Measurements from ENCODE around the gene PDGFB. TPM values are rescaled to one million over a fixed set of nuclear protein-coding genes. Genes with fewer than 3 reads are reported as not detected.

PDGFB gene
- total and polyA plus RNA-seq, 9 of the 15 experiments (the other 6 are each of a cell fraction or from before 2014, with no cell fraction given) = 0.07 to 4.0 (median 0.48) TPM; not detected in 1

DNA sequence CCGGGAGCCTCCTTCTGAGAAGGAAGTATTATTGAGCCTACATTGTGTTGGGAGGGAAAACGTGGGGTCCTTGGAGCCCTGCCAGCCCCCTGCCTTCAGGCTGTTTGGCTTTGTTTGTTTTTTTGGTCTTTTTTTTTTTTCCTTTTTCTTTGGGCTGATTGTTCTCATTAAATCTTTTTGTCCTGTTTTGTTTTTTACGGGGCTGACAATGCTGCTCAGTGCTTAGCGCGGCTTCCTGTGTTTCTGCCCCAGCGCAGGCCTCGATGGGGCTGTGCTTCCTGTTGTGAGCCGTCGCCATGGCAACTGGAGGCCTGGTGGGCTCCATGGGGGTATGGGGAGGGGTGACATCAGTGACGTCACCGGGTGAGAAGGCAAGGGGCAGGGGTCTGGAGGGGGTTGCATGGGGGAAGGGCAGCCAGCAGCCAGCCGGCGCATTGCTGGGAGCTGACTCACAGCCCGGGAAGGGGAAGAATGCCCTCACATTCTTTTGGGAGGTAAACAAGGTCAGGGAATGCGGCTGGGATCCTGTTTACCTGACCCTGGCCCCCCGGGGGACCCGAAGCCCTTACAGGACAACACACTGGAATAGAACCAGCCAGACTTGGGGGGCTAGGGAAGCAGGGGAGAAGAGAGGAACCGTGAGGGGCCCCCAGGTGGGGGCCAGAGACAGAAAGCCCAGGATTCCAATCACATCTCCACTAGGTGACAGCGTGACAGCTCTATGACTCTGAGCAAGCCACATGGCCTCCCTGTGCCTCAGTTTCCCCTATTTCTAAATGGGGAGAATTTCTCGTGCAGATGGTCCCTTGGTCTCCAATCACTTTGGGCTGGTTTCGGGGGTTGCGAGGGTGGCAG is 70.1 kb downstream of the PDGFB start (continued):
- TF ChIP-seq EWSR1 (IDR thresholded peaks at IDR 0.05; ENCODE audit: borderline replicate concordance, low read depth, partially characterized antibody) (no peak), ZNF75A (CRISPR knock-in tag; IDR thresholded peaks at IDR 0.05) (no peak), BRCA1 (IDR thresholded peaks at IDR 0.05) (no peak), BRCA1 (CRISPR knock-in tag; IDR thresholded peaks at IDR 0.05) (no peak), TEAD1 (CRISPR knock-in tag; IDR thresholded peaks at IDR 0.05) (peak in 1 of 2 experiments; percentile 79; a peak in 1 of 4 replicates), ATF3 (IDR thresholded peaks at IDR 0.05) (peak; percentile 82), ATF3 (CRISPR knock-in tag; conservative IDR thresholded peaks at IDR 0.05) (no peak), ELF2 (CRISPR knock-in tag; IDR thresholded peaks at IDR 0.05) (no peak), STAT5B (CRISPR knock-in tag; IDR thresholded peaks at IDR 0.05) (no peak), ZNF324 (CRISPR knock-in tag; IDR thresholded peaks at IDR 0.05) (no peak), DPF2 (IDR thresholded peaks at IDR 0.05) (peak; percentile 58), PYGO2 (tag; IDR thresholded peaks at IDR 0.05) (no peak), RFX1 (IDR thresholded peaks at IDR 0.05) (peak; percentile 90), U2AF2 (optimal IDR thresholded peaks at IDR 0.05; ENCODE audit: low read depth, low read length) (no peak), ATF1 (CRISPR knock-in tag; IDR thresholded peaks at IDR 0.05) (no peak), ATF1 (tag; IDR thresholded peaks at IDR 0.05) (0 out of 2 replicates have a peak, but pooled peaks have one; percentile 8)
- TF ChIP-seq, protein P1, sequence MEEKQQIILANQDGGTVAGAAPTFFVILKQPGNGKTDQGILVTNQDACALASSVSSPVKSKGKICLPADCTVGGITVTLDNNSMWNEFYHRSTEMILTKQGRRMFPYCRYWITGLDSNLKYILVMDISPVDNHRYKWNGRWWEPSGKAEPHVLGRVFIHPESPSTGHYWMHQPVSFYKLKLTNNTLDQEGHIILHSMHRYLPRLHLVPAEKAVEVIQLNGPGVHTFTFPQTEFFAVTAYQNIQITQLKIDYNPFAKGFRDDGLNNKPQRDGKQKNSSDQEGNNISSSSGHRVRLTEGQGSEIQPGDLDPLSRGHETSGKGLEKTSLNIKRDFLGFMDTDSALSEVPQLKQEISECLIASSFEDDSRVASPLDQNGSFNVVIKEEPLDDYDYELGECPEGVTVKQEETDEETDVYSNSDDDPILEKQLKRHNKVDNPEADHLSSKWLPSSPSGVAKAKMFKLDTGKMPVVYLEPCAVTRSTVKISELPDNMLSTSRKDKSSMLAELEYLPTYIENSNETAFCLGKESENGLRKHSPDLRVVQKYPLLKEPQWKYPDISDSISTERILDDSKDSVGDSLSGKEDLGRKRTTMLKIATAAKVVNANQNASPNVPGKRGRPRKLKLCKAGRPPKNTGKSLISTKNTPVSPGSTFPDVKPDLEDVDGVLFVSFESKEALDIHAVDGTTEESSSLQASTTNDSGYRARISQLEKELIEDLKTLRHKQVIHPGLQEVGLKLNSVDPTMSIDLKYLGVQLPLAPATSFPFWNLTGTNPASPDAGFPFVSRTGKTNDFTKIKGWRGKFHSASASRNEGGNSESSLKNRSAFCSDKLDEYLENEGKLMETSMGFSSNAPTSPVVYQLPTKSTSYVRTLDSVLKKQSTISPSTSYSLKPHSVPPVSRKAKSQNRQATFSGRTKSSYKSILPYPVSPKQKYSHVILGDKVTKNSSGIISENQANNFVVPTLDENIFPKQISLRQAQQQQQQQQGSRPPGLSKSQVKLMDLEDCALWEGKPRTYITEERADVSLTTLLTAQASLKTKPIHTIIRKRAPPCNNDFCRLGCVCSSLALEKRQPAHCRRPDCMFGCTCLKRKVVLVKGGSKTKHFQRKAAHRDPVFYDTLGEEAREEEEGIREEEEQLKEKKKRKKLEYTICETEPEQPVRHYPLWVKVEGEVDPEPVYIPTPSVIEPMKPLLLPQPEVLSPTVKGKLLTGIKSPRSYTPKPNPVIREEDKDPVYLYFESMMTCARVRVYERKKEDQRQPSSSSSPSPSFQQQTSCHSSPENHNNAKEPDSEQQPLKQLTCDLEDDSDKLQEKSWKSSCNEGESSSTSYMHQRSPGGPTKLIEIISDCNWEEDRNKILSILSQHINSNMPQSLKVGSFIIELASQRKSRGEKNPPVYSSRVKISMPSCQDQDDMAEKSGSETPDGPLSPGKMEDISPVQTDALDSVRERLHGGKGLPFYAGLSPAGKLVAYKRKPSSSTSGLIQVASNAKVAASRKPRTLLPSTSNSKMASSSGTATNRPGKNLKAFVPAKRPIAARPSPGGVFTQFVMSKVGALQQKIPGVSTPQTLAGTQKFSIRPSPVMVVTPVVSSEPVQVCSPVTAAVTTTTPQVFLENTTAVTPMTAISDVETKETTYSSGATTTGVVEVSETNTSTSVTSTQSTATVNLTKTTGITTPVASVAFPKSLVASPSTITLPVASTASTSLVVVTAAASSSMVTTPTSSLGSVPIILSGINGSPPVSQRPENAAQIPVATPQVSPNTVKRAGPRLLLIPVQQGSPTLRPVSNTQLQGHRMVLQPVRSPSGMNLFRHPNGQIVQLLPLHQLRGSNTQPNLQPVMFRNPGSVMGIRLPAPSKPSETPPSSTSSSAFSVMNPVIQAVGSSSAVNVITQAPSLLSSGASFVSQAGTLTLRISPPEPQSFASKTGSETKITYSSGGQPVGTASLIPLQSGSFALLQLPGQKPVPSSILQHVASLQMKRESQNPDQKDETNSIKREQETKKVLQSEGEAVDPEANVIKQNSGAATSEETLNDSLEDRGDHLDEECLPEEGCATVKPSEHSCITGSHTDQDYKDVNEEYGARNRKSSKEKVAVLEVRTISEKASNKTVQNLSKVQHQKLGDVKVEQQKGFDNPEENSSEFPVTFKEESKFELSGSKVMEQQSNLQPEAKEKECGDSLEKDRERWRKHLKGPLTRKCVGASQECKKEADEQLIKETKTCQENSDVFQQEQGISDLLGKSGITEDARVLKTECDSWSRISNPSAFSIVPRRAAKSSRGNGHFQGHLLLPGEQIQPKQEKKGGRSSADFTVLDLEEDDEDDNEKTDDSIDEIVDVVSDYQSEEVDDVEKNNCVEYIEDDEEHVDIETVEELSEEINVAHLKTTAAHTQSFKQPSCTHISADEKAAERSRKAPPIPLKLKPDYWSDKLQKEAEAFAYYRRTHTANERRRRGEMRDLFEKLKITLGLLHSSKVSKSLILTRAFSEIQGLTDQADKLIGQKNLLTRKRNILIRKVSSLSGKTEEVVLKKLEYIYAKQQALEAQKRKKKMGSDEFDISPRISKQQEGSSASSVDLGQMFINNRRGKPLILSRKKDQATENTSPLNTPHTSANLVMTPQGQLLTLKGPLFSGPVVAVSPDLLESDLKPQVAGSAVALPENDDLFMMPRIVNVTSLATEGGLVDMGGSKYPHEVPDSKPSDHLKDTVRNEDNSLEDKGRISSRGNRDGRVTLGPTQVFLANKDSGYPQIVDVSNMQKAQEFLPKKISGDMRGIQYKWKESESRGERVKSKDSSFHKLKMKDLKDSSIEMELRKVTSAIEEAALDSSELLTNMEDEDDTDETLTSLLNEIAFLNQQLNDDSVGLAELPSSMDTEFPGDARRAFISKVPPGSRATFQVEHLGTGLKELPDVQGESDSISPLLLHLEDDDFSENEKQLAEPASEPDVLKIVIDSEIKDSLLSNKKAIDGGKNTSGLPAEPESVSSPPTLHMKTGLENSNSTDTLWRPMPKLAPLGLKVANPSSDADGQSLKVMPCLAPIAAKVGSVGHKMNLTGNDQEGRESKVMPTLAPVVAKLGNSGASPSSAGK (IDR thresholded peaks at IDR 0.05) = no peak

Measured in K562 (cell line).